HepG2 (cell line): Measurements from ENCODE around the gene RFTN1. TPM values are rescaled to one million over a fixed set of nuclear protein-coding genes. Genes with fewer than 3 reads are reported as not detected.

Source experiments
- ATAC-seq: fragments of 200-7000 bp; cut with Tn5 transposase; 3 replicates; pipeline ENCODE4 v1.9.1; 2020; ENCODE audit warnings: mild to moderate bottlenecking, moderate library complexity
- BruUV-seq: library from RNA; stranded (reverse); fragments of 400-500 nt; replicated peaks from 2 replicates; lab custom pipeline; 2021; lab: Mats Ljungman, UMichigan
- CTCF ChIA-PET: fragments of 300-600 bp; formaldehyde crosslinking; extraction: SDS; loops from one replicate; lab custom pipeline; 2021; ENCODE audit warnings: low total read pairs, inconsistent platforms, low intra/inter-chr PET ratio; lab: Yijun Ruan, JAX
- POLR2A ChIA-PET: fragments of 350-600 bp; sonication (Branson Sonifier 250); formaldehyde crosslinking; loops from one replicate; lab custom pipeline; 2020; ENCODE audit warnings: antibody characterized with exemption, inconsistent platforms; lab: Yijun Ruan, JAX
- DNase-seq: peaks from one replicate; pipeline ENCODE4 v3.0.0-alpha.2; 2015; ENCODE audit warnings: low spot score
- FAIRE-seq: peaks from 3 replicates; lab custom pipeline; 2011; peaks lifted over from hg19 to GRCh38; lab: Jason Lieb, UNC
- H2AFZ ChIP-seq: one replicate; pipeline ENCODE4 v1.6.1; 2011; ENCODE audit warnings: low read length, inconsistent platforms
- H3K27ac ChIP-seq: fragments of 300-600 bp; 3 replicates; pipeline ENCODE4 v1.8.0; 2011; ENCODE audit warnings: mixed run types, mild to moderate bottlenecking, mixed read lengths, low read length, inconsistent platforms; ENCODE audit not compliant: insufficient read depth; ENCODE audit errors: extremely low read length
- H3K27me3 ChIP-seq, 2 experiments: fragments of 200-600 bp in 1 of 2; 2 replicates in 1 of 2; 3 replicates in 1 of 2; pipeline versions ENCODE4 v1.6.0 to v1.8.0; 2011; ENCODE audit warnings: low read length in 2 of 2, mild to moderate bottlenecking in 2 of 2, moderate library complexity in 2 of 2, inconsistent platforms in 1 of 2; ENCODE audit not compliant: insufficient read depth in 2 of 2, control insufficient read depth in 1 of 2
- H3K36me3 ChIP-seq, 2 experiments: fragments of 200-600 bp in 1 of 2; replicated peaks in 1 of 2; 2 replicates in 1 of 2; 3 replicates in 1 of 2; pipeline versions ENCODE4 v1.5.1 to v1.8.0; 2011; ENCODE audit warnings: low read length in 2 of 2, inconsistent platforms in 1 of 2; ENCODE audit not compliant: insufficient read depth in 2 of 2, control insufficient read depth in 1 of 2
- H3K4me1 ChIP-seq: 2 replicates; pipeline ENCODE4 v1.5.1; 2012; ENCODE audit warnings: low read length, inconsistent platforms; ENCODE audit not compliant: insufficient read depth
- H3K4me2 ChIP-seq: 2 replicates; pipeline ENCODE4 v1.6.0; 2011; ENCODE audit warnings: low read depth, low read length, inconsistent platforms
- H3K4me3 ChIP-seq, 3 experiments: fragments of 200-600 bp in 1 of 3; sonication (generic), shearing (Covaris generic) in 1 of 3; replicated peaks in 1 of 3; 2 replicates each; pipeline ENCODE4 v1.5.1; 2011 to 2016; ENCODE audit warnings: low read length in 3 of 3, inconsistent platforms in 2 of 3, low read depth in 2 of 3, mild to moderate bottlenecking in 2 of 3, control low read depth in 1 of 3, mixed read lengths in 1 of 3; ENCODE audit not compliant: insufficient read depth in 1 of 3
- H3K79me2 ChIP-seq: one replicate; pipeline ENCODE4 v1.6.1; 2011; ENCODE audit warnings: low read length, inconsistent platforms; ENCODE audit not compliant: insufficient read depth
- H3K9ac ChIP-seq: 2 replicates; pipeline ENCODE4 v1.6.0; 2011; ENCODE audit warnings: mild to moderate bottlenecking, low read depth, low read length, inconsistent platforms; ENCODE audit not compliant: insufficient read depth
- H3K9me3 ChIP-seq: 2 replicates; pipeline ENCODE4 v1.5.1; 2012; ENCODE audit warnings: mild to moderate bottlenecking, low read length
- H4K20me1 ChIP-seq: 2 replicates; pipeline ENCODE4 v1.6.0; 2011; ENCODE audit warnings: inconsistent platforms, mild to moderate bottlenecking, low read length, moderate library complexity; ENCODE audit not compliant: insufficient read depth
- EHMT2 ChIP-seq: fragments of 200-600 bp; sonication (generic); IDR thresholded peaks from 2 replicates; pipeline ENCODE4 v1.7.0; 2017; ENCODE audit warnings: antibody characterized with exemption, low read depth, low read length, borderline replicate concordance
- ETV5 ChIP-seq: IDR thresholded peaks from 2 replicates; pipeline ENCODE4 v1.6.1; 2018; ENCODE audit warnings: missing biosample characterization, missing genetic modification reagents, inconsistent platforms, borderline replicate concordance
- PAX8 ChIP-seq: sonication (generic); formaldehyde crosslinking; IDR thresholded peaks from 2 replicates; pipeline ENCODE4 v1.8.0; 2022; ENCODE audit warnings: mild to moderate bottlenecking, missing genetic modification reagents, borderline replicate concordance
- PCBP2 ChIP-seq: fragments of 200-400 bp; formaldehyde crosslinking; optimal IDR thresholded peaks from 2 replicates; pipeline ENCODE3; 2018; ENCODE audit warnings: low read length, low read depth; ENCODE audit not compliant: poor library complexity, severe bottlenecking
- PHF21A ChIP-seq: sonication (generic); formaldehyde crosslinking; IDR thresholded peaks from 2 replicates; pipeline ENCODE4 v1.5.0; 2020; ENCODE audit warnings: mild to moderate bottlenecking, missing genetic modification reagents
- SATB2 ChIP-seq: sonication (generic); formaldehyde crosslinking; IDR thresholded peaks from 2 replicates; pipeline ENCODE4 v1.5.0; 2020; ENCODE audit warnings: missing genetic modification reagents
- SMAD3 ChIP-seq: sonication (generic); formaldehyde crosslinking; IDR thresholded peaks from 2 replicates; pipeline ENCODE4 v1.4.0; 2020; ENCODE audit warnings: missing genetic modification reagents
- SOX6 ChIP-seq, 2 experiments: fragments of 450-650 bp in 1 of 2; sonication (generic) in 1 of 2; formaldehyde crosslinking in 1 of 2; IDR thresholded peaks; 2 replicates each; pipeline versions ENCODE4 v1.4.0 to v1.6.1; 2017 to 2020; ENCODE audit warnings: antibody characterized with exemption in 1 of 2, mild to moderate bottlenecking in 1 of 2, missing genetic modification reagents in 1 of 2
- ZFP37 ChIP-seq: sonication (generic); formaldehyde crosslinking; IDR thresholded peaks from 2 replicates; pipeline ENCODE4 v1.4.0; 2020; ENCODE audit warnings: missing genetic modification reagents, borderline replicate concordance
- ZNF24 ChIP-seq: fragments of 450-650 bp; IDR thresholded peaks from 2 replicates; pipeline ENCODE4 v1.6.1; 2017; ENCODE audit warnings: antibody characterized with exemption, mild to moderate bottlenecking
- ZNF556 ChIP-seq: sonication (generic); formaldehyde crosslinking; IDR thresholded peaks from 2 replicates; pipeline ENCODE4 v1.4.0; 2020; ENCODE audit warnings: mild to moderate bottlenecking, missing genetic modification reagents, borderline replicate concordance
- ZNF766 ChIP-seq: sonication (generic); formaldehyde crosslinking; IDR thresholded peaks from 2 replicates; pipeline ENCODE4 v1.5.0; 2020; ENCODE audit warnings: missing genetic modification reagents, borderline replicate concordance
- ZNF782 ChIP-seq: sonication (generic); formaldehyde crosslinking; IDR thresholded peaks from 2 replicates; pipeline ENCODE4 v1.4.0; 2020; ENCODE audit warnings: missing genetic modification reagents, mild to moderate bottlenecking, borderline replicate concordance
- WGBS: methylation state at CpG from one replicate; pipeline ENCODE4 v1.1.6; 2017; ENCODE audit warnings: low lambda C conversion rate; 5-methylcytosine and 5-hydroxymethylcytosine counted together
- in situ Hi-C: cut with HindIII; loops from 2 replicates; pipeline ENCODE4 v1.10.0; 2017; ENCODE audit warnings: low pct_unique_long_range_greater_than_20kb; ENCODE audit not compliant: extremely low pct_ligation_motif_present
- intact Hi-C: fragments of 100-400 bp; cut with micrococcal nuclease; formaldehyde crosslinking; loops from one replicate; pipeline ENCODE4 v1.10.0; 2022; ENCODE audit not compliant: unreplicated experiment
- polyA plus RNA-seq, 8 experiments: library from polyadenylated mRNA; depleted of rRNA in 3 of 8; stranded (reverse) in 7 of 8; unstranded in 1 of 8; fragments of >200 nt; fragmentation: Illumina TruSeq in 4 of 8; extraction: Trizol in 4 of 8; gene quantifications; 2 replicates each; pipeline versions ENCODE4 v1.2.1 to v1.2.3, GENCODE V29; 2011 to 2016; ENCODE audit warnings: low read depth in 4 of 8, missing spikeins in 1 of 8, mixed read lengths in 1 of 8; ENCODE audit not compliant: insufficient read depth in 1 of 8
- total RNA-seq, 5 experiments: library from RNA; depleted of rRNA; stranded (reverse); fragments of >200 nt; fragmentation: Illumina TruSeq; extraction: Trizol; gene quantifications; 2 replicates each; pipeline ENCODE4 v1.2.3, GENCODE V29; 2016; ENCODE audit warnings: low read depth in 1 of 5
- TF ChIP-seq, protein P1 (sequence below): sonication (generic); formaldehyde crosslinking; conservative IDR thresholded peaks from 2 replicates; pipeline ENCODE4 v1.4.0; 2020; ENCODE audit warnings: missing genetic modification reagents

The RFTN1 gene
- total and polyA plus RNA-seq, 2 of the 13 experiments (the other 11 are each of a cell fraction or from before 2014, with no cell fraction given) = not detected

DNA sequence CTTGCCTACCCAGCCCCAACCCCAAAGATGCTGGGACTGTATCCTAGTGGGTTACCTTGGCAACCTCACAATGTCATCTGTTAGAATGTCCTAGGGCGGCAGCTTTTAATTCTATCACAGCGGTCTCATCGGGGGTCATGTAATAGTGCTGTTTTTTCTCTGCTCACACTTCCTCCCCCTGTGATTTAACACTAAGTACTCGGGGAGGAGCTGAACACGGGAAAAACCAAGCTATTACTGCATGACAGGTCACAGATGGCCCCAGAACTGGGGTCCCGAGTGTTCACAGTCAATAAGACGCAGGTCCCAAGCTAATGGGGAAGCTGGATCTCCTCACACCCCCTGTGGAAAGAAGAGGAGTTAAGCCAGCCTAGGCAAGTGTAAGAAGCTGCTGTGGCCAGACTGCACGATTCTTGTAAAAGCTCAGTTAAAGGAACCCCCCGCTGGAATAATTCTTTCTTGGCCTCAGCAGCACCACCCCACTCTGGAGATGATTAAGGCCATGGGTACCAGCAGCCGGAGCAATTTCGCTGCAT lies 2.5 kb upstream of the RFTN1 start:
- in situ Hi-C loops = loop anchor here (10.0 kb wide), 1 partner anchor 221 kb away; no protein-coding TSS in a partner anchor
- H3K9ac ChIP-seq = no peak overlapping the region
- 23% methylated on average over 11 of the region's 11 CpGs for WGBS
- no peak overlapping the region for H2AFZ ChIP-seq
- H3K79me2 ChIP-seq = no peaks in the 10 kb centered on the region
- TF ChIP-seq PCBP2 = no peak
- TF ChIP-seq ZNF766 (CRISPR knock-in tag) = no peak
- TF ChIP-seq ZNF24 = no peak
- TF ChIP-seq, protein P1, sequence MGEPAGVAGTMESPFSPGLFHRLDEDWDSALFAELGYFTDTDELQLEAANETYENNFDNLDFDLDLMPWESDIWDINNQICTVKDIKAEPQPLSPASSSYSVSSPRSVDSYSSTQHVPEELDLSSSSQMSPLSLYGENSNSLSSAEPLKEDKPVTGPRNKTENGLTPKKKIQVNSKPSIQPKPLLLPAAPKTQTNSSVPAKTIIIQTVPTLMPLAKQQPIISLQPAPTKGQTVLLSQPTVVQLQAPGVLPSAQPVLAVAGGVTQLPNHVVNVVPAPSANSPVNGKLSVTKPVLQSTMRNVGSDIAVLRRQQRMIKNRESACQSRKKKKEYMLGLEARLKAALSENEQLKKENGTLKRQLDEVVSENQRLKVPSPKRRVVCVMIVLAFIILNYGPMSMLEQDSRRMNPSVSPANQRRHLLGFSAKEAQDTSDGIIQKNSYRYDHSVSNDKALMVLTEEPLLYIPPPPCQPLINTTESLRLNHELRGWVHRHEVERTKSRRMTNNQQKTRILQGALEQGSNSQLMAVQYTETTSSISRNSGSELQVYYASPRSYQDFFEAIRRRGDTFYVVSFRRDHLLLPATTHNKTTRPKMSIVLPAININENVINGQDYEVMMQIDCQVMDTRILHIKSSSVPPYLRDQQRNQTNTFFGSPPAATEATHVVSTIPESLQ (CRISPR knock-in tag) = no peak
- no peak for TF ChIP-seq SATB2 (CRISPR knock-in tag)
- TF ChIP-seq ZNF782 (CRISPR knock-in tag) = no peak
- no peak for TF ChIP-seq SMAD3 (CRISPR knock-in tag)
- no peak for TF ChIP-seq PHF21A (CRISPR knock-in tag)
- no peak for TF ChIP-seq EHMT2
- TF ChIP-seq PAX8 = no peak
- TF ChIP-seq ZNF556 (CRISPR knock-in tag) = no peak
- TF ChIP-seq ETV5 (CRISPR knock-in tag) = no peak
- TF ChIP-seq SOX6 (IDR thresholded peaks at IDR 0.05) = no peak
- TF ChIP-seq SOX6 (CRISPR knock-in tag; IDR thresholded peaks at IDR 0.05) = no peak
- TF ChIP-seq ZFP37 (CRISPR knock-in tag) = no peak
- no peaks in the 10 kb centered on the region for H3K36me3 ChIP-seq
- no peaks in the 10 kb centered on the region for H3K9me3 ChIP-seq
- FAIRE-seq (no peak), DNase-seq (no peak), ATAC-seq (no peak)
- H3K27ac ChIP-seq = no peak overlapping the region
- ChIA-PET POLR2A (no interaction called here), CTCF (no interaction called here)
- BruUV-seq = no TSS peak
- H3K27me3 ChIP-seq = peaks cover 3 to 46% of the 10 kb centered on the region in 2 experiments
- no peak overlapping the region for H3K4me2 ChIP-seq
- 0 out of 2 replicates have a peak, but pooled peaks cover 7% of the 10 kb centered on the region for H3K4me1 ChIP-seq
- no peak overlapping the region for H3K4me3 ChIP-seq
- intact Hi-C loops = no loop called here
- no peaks in the 10 kb centered on the region for H4K20me1 ChIP-seq
